ENCODE data around the gene PDILT.

The PDILT gene

GRCh38 chr16:20401475-20402016 is 3.0 kb downstream of the PDILT start:
- no peak for DNase-seq

GRCh38 chr16:20401066-20401465 is 3.5 kb downstream of the PDILT start:
- DNase-seq, result no peak

- DNase-seq, result no peak
Measured at GRCh38 chr16:20399185-20399584, 5.4 kb downstream of the PDILT start.

DNA sequence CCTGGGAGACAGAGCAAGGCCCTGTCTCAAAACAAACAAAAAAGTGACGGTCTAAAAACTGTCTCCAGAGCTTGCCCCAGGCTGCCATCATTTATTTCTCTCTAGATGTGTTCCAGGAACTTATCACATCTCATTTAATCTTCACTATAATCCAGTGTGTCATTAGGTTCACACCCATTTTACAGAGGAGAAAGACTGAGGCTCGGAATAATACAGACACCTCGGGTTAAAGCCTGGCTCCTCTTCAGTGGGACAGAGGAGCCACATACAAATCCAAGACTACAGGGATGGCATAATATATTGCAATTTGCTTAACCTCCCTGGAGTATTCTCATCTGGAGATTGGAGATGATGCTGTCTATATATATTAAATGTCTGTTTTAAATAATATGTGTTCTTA is 5.9 kb downstream of the PDILT start:
- no peak for DNase-seq

- no peak for DNase-seq
Measured at GRCh38 chr16:20397468-20398074, 7.0 kb downstream of the PDILT start.

DNA sequence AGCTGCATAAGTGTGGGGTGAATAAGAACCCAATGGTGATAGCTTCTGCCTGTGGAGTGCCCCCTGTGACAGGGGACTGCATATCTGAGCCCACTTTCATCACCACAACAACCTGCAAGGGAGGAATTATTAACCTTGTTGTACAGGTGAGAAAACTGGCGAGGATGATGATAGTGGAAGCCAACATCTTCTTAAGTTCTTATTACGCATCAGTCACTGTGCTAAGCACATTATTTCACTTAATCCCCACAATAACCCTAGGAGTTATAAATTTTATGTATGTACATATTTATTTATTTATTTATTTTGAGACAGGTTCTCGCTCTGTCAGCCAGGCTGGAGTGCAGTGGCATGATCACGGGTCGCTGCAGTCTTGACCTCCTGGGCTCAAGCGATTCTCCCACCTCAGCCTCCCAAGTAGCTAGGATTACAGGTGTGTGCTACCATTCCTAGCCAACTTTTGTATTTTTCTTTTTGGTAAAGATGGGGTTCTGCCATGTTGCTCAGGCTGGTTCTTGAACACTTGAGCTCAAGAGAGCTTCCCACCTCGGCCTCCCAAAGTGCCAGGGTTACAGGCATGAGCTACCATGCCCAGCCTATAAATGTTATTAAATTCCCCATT is 7.6 kb downstream of the PDILT start:
- no peak for DNase-seq

- DNase-seq, result no peak
Measured at GRCh38 chr16:20395946-20396345, 8.6 kb downstream of the PDILT start.

DNA sequence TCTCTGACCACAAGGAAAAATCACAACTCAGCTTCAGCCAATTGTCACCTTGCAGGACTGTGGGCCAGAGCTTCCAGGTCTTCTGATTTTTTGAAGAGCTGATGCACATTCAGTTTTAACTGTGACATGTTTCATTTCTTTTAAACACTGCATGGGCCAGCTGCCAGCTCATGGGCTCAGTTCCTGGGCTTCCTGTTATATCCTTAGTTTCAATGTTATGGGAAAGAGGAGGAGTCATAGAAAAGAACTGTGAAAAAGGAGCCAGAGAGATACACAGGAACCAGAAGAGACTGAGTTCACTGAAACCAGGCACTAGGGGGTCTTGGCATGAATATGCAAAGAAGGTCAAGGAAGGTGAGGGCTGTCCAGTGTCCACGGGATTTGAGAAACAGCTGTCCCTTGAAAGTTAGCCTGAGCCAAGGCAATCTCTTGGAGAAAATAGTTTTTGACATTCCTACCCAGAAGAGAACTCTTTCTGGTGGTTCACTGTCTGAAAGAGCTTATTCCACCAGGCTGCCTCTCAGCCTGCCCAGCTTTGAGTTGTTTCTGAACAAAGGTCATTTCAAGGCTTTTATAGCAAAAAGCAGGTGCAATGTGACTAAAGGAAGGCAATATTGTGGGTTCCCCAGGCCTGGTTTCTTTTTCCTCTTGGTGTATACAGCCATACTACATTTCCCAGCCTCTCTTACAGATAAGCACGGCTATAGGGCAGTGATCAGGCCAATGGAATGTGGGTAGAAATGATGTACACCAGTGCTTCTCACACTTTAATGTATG is 10.5 kb downstream of the PDILT start:
- DNase-seq, result no peak

GRCh38 chr16:20391045-20391444 is 13.5 kb downstream of the PDILT start:
- DNase-seq, result no peak

GRCh38 chr16:20388854-20389253 is 15.7 kb downstream of the PDILT start:
- no peak for DNase-seq

DNA sequence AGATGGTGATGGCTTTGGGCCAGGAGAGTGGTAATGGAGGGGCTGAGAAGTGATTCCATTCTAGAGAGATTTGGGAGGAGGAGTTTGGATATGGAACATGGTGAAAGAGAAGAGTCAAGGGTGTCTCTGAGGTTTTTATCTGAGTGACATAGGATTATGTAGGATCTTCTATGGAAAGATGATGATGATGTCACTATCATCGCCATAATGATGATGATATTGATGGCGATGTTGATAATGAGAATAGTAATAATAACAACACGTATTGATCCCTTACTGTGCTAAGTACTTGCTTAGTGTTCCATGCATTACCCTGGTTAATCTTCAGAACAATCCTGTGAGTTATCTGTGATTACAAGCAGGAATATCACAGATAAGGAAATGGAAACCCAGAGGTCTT is 16.6 kb downstream of the PDILT start:
- no peak for DNase-seq

- DNase-seq, result peak; percentile 4 to 12
Measured at GRCh38 chr16:20385844-20386832, 18.4 kb downstream of the PDILT start.

- peak; percentile 46 to 48 for DNase-seq
Measured at GRCh38 chr16:20383106-20384029, 21.2 kb downstream of the PDILT start.

- no peak for DNase-seq
Measured at GRCh38 chr16:20382202-20382948, 22.2 kb downstream of the PDILT start.

DNA sequence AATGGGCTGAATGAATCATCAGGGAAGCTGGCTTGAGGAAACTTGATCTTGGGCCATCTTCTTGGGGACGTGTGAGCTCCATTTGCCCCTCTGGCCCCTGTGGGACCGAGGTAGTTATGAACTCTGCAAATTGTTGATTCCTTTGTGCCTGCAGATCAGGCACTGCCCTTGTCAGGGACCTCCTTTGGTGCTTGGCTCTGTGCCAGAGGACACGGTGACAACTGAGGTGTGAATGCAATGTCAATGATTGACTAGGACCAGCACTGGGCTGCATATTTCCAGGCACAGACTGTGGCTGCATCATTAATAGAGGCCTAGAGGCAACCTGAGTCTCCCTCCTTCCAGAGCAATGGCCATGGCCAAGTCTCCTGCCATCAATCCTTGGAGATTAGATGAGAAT is 23.8 kb downstream of the PDILT start:
- DNase-seq, result no peak

DNA sequence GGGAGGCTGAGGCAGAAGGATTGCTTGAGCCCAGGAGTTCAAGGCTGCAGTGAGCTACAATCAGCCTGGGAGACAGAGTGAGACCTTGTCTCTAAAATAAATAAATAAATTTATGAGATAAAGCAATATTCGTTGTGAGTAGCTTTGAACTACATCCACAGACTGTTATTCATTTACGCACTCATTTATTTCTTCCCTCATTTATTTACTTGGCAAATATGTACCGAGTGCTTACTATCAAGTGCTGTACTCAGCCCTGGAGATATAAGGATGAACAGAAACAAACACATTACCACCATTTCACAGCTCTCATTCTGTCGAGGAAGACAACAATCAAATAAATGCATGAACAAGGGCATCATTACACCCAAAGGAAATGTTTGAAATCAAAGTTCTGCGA is 27.4 kb downstream of the PDILT start:
- no peak for DNase-seq

DNA sequence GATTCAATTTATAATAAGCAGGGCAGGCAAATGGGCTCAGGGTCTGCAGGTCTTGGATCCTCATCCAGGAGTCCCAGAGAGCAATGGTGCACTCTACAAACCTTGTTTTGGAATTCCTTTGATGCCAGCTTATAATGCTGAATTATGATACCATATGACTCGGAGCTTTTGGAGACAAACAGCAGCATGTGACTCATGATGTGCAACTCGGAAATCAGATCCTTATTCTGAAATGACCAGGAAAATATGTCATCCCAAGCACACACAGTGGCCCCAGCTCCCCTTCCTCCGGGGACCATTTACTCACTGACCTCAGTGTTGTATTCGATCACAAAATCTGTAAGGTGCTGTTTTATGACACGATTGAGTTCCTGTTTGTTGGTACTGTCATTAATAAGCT is 31.8 kb downstream of the PDILT start:
- no peak for DNase-seq

- no peak for DNase-seq
Measured at GRCh38 chr16:20369452-20370054, 35.0 kb downstream of the PDILT start.

DNA sequence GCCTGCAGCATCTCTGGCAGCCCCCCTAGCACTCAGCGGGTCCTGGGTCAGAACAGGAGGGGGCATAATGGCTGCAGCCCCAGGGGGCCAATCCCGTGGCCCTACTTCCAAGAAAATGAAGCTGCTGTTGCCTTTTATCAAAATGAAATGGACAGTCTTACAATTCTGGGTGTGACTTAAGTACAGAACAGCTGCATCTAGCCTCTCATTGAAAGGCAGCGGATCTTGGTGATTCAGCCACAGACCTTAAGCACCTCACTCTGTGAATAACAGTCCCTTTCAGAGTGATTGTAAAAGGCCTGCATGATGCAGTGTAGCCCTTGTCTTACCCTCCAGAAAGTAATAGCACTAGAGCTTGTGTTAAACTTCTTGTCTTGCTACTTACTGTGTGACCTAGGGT is 40.5 kb downstream of the PDILT start:
- no peak for DNase-seq

DNA sequence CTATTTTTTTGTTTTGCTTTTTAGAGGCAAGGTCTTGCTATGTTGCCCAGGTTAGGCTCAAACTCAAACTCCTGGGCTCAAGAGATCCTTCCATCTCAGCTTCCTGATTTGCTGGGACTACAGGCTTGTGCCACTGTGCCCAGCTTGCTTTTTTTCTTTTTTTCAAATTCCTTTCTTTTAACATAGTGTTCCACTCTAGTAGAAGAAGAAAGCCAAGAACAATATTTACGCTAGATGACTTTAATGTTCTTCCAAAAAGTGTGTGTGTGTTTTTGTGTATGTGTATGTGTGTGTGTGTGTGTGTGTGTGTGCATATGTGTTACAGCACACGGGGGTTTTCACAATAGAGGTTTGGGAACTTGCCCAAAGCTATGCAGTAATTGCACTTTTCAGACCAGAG is 41.3 kb downstream of the PDILT start:
- DNase-seq, result no peak

Data from AML-193 (cell line).